ENCODE results near the gene INPP5J.

Gene INPP5J

GRCh38 chr22:31127181-31127772 is 4.5 kb downstream of the INPP5J start:
- DNase-seq = no peak

DNA sequence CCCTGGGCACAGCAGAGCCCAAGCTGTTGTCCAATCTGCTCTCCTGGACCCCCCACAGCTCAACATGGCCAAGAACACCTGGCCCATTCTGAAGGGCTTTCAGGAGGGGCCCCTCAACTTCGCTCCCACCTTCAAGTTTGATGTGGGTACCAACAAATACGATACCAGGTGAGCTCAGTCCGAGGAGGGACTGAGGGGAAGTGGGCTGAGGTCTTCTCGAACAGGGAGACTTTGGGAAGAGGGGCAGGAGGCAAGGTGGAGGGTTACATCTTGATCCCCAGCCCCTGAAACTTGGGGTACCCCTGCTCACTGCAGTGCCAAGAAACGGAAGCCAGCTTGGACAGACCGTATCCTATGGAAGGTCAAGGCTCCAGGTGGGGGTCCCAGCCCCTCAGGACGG is 5.4 kb downstream of the INPP5J start:
- no peak for DNase-seq

- DNase-seq = no peak
These were observed 8.1 kb downstream of the INPP5J start for GRCh38 chr22:31130873-31131272.

- no peak for DNase-seq
These were observed 11.1 kb downstream of the INPP5J start for GRCh38 chr22:31133911-31134310.

- no peak for DNase-seq
These were observed 11.9 kb downstream of the INPP5J start for GRCh38 chr22:31134688-31135087.

DNA sequence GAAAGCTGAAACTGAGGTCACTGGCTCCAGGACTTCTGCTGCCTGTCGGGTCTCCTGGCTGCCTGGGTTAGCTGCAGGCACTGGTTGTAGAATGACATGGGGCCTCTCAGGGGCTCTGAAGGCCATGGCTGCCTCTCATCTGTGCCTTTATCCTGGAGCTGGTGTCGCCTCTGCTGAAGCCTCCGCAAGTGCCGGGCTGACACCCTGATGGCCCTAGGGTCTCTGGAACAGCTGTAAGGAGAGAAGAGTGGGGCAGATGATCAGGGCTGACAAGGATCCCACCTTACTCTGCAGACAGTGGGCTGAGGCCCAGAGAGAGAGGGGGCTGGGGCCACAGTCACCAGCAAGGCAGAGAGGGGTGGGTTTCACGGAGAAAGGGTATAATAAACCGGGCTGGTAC is 12.9 kb downstream of the INPP5J start:
- no peak for DNase-seq

- no peak for DNase-seq
These were observed 13.4 kb downstream of the INPP5J start for GRCh38 chr22:31136155-31136554.

DNA sequence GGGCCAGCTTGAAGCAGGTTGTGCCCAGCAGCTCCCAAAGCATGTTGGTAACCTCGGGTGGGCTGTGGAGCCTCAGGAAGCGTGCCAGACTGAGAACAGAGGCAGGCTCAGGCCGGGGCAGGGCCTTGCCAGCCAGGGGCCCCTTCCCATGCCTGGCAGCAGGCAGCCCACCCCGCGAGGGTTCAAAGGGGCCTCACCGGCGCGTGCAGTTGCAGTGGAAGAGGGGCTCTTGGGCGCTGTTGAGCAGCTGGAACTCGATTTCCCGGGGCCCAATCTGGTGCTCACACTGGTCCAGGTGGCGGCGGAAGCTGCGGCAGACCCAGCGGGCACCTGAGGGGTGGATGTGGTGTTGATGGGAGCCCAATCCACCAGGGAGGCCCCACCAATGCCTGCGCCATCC is 13.9 kb downstream of the INPP5J start:
- no peak for DNase-seq

DNA sequence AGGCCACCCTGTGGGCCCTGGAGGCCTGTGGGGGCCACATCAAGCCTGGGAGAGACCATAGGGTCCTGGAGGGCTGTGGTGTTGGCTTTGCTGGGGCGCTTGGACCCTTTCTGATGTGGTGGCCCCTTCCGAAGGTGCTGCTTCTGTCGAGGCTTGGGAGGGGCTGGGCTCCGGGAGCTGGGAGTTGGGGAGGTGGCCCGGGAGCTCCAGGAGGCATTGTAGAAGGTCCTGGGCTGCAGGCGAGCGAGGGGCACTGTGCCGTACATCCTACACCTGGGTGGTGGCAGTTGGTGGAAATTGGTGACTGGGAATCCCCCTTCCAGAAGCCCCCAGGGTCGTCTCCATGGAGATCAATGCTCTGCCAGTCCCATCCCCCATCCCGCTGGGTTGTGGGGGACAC is 15.0 kb downstream of the INPP5J start:
- no peak for DNase-seq

DNA sequence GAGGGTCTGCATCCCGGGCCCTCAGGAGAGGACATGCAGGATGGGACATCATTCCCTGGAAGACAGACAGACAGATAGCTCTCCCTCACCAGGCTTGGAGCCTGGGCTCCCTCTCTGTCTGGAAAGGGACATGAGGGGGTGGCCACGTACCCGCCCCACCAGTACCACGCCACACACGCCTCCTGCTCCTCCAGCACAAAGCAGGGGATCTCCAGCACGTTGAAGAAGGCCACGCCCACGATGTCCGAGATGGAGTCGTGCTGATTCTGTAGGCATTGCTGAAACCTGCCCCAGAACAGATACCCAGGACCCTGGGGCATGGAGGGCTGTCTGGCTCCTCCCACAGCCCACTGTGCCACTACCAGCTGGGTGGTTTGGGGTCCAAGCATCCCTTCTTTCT is 15.4 kb downstream of the INPP5J start:
- DNase-seq = no peak

- no peak for DNase-seq
These were observed 16.3 kb downstream of the INPP5J start for GRCh38 chr22:31139066-31139465.

- peak; percentile 62 for DNase-seq
These were observed 17.3 kb downstream of the INPP5J start, which contains the start of gene PLA2G3 for GRCh38 chr22:31139866-31140716. Gene PLA2G3, minus strand, starts transcription at chr22:31140508. Its CDS starts 154 bp downstream, at chr22:31140354.

- DNase-seq = no peak
These were observed 18.0 kb downstream of the INPP5J start for GRCh38 chr22:31140746-31141145.

- DNase-seq = no peak
These were observed 18.8 kb downstream of the INPP5J start for GRCh38 chr22:31141551-31141950.

DNA sequence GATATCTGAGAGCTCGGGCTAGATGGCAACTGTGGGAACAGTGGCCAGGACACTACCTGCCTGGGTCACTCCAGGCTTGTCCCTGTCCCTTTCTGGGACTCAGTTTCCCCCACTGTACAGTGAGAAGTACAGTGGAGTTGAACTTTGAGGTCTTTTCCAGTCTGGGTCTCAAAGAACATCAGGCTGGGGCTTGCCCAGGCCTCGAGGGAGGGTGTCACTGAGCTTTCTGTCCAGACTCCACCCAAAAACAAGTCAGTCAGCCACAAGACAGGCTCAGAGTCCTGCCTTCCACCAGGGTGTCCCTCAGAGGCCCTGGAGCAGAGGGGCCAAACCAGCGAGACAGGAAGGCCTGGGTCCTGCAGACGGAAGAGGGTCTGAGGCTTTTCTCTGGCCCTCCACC is 19.5 kb downstream of the INPP5J start:
- DNase-seq = no peak

DNA sequence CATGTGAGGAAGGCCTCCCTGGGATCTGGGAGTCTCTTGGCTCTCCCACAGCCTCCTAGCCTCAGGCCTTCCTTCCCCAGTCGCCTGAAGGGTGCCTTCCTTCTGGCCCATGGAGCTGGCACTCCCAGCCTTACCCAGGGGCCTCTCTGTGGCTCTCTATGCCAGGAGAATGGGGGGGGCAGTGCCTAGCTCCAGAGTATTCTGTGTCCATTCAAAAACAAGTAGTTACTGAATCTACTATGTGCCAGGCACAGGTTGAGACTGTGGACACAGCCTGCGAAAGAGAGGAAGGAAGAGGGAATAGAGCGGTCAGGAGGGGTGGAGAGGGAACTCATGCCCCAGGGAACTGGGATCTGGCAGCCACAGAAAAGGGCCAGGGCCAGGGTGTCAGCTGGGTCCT is 20.3 kb downstream of the INPP5J start:
- DNase-seq = no peak

GRCh38 chr22:31143537-31143936 is 20.8 kb downstream of the INPP5J start:
- no peak for DNase-seq

DNA sequence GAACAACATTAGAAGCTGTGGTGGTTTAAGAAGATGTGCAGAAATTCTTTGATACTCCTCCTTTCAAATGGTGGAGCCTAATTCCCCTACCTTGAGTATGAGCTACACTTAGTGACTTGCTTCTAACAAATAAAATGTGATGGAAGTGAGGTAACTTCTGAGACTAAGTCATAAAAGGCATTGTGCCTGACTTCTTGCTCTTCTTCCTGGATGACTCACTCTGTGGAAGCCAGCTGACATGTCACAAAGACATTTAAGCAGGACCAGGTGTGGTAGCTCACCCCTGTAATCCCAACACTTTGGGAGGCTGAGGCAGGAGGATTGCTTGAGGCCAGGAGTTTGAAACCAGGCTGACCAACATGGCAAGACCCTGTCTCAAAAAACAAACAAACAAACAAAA is 21.5 kb downstream of the INPP5J start:
- no peak for DNase-seq

- DNase-seq = no peak
These were observed 25.7 kb downstream of the INPP5J start for GRCh38 chr22:31148488-31148887.

- peak; percentile 49 for DNase-seq
These were observed 26.3 kb downstream of the INPP5J start for GRCh38 chr22:31148953-31149627.

DNA sequence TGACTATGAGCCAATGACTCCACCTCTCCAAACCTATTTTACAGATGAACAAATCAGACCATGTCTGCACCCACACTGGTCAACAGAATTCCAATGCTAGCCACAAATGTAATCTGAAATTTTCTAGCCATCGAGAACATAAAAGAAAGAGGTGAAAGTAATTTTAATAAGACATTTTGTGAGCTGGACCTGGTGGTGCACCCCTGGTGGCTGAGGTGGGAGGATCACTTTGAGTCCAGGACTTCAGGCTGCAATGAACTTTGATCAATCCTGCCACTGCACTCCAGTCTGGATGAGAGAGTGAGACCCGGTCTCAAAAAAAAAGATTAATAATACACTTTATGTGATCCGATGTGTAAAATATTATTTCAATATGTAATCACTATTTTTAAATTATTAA is 27.8 kb downstream of the INPP5J start:
- no peak for DNase-seq

- DNase-seq = no peak
These were observed 29.1 kb downstream of the INPP5J start for GRCh38 chr22:31151872-31152271.

DNA sequence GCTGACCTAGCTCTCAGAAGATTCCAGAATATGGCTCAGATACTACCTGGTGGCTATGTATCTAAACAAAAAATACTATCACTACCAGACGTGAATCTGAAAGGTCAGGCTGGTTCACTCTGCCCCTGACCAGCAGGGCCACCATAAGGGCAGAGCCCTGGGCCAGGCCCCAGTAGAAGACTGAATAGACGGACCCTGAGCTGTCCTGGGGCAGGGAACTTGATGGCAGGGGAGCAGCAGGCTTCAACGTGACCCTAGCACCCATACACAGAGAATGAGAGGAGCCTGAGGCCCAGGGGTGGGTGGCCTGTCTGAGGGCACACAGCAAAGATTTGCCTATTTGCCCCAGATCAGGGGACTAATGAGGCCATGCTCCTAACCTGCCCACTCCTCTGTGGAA is 30.6 kb downstream of the INPP5J start:
- DNase-seq = no peak

- DNase-seq = no peak
These were observed 32.2 kb downstream of the INPP5J start for GRCh38 chr22:31154975-31155374.

All from SHP77 treated with DMSO at 0.1 percent for 48 hours (cell line).